HepG2 (cell line): Measurements from ENCODE around the gene TLE2. TPM values are rescaled to one million over a fixed set of nuclear protein-coding genes. Genes with fewer than 3 reads are reported as not detected.

Source experiments
- DNMT3B ChIP-seq: conservative IDR thresholded peaks from 2 replicates; pipeline ENCODE4 v1.6.1; 2016; ENCODE audit warnings: missing biosample characterization, control low read depth
- ESRRA ChIP-seq: sonication (generic); formaldehyde crosslinking; IDR thresholded peaks from 2 replicates; pipeline ENCODE4 v1.5.1; 2020; ENCODE audit warnings: mild to moderate bottlenecking, low read depth, missing genetic modification reagents
- HOXA9 ChIP-seq: sonication (generic); formaldehyde crosslinking; IDR thresholded peaks from 2 replicates; pipeline ENCODE4 v1.8.1; 2022; ENCODE audit warnings: missing genetic modification reagents, mild to moderate bottlenecking, moderate library complexity, borderline replicate concordance
- KDM2A ChIP-seq: sonication (generic); formaldehyde crosslinking; IDR thresholded peaks from 2 replicates; pipeline ENCODE4 v1.4.0; 2020; ENCODE audit warnings: low read depth, missing genetic modification reagents, borderline replicate concordance
- KDM3A ChIP-seq: IDR thresholded peaks from 2 replicates; pipeline ENCODE4 v1.6.1; 2018; ENCODE audit warnings: low read depth, missing compliant biosample characterization
- PAWR ChIP-seq: sonication (generic); formaldehyde crosslinking; IDR thresholded peaks from 2 replicates; pipeline ENCODE4 v1.4.0; 2020; ENCODE audit warnings: missing genetic modification reagents, mild to moderate bottlenecking, borderline replicate concordance
- SATB2 ChIP-seq: sonication (generic); formaldehyde crosslinking; IDR thresholded peaks from 2 replicates; pipeline ENCODE4 v1.5.0; 2020; ENCODE audit warnings: missing genetic modification reagents
- ZNF136 ChIP-seq: sonication (generic); formaldehyde crosslinking; IDR thresholded peaks from 2 replicates; pipeline ENCODE4 v1.8.1; 2022; ENCODE audit warnings: low read depth, mild to moderate bottlenecking, moderate library complexity, missing genetic modification reagents
- ZNF383 ChIP-seq: sonication (generic); formaldehyde crosslinking; IDR thresholded peaks from 2 replicates; pipeline ENCODE4 v1.4.0; 2020; ENCODE audit warnings: missing genetic modification reagents, mild to moderate bottlenecking, borderline replicate concordance
- ZNF605 ChIP-seq: sonication (generic); formaldehyde crosslinking; IDR thresholded peaks from 2 replicates; pipeline ENCODE4 v1.8.0; 2022; ENCODE audit warnings: mild to moderate bottlenecking, missing genetic modification reagents
- ZNF616 ChIP-seq: sonication (generic); formaldehyde crosslinking; IDR thresholded peaks from 2 replicates; pipeline ENCODE4 v1.5.0; 2020; ENCODE audit warnings: low read depth, mild to moderate bottlenecking, missing genetic modification reagents
- ZNF672 ChIP-seq: sonication (generic); formaldehyde crosslinking; IDR thresholded peaks from 2 replicates; pipeline ENCODE4 v1.8.1; 2022; ENCODE audit warnings: missing genetic modification reagents
- polyA plus RNA-seq, 8 experiments: library from polyadenylated mRNA; depleted of rRNA in 3 of 8; stranded (reverse) in 7 of 8; unstranded in 1 of 8; fragments of >200 nt; fragmentation: Illumina TruSeq in 4 of 8; extraction: Trizol in 4 of 8; gene quantifications; 2 replicates each; pipeline versions ENCODE4 v1.2.1 to v1.2.3, GENCODE V29; 2011 to 2016; ENCODE audit warnings: low read depth in 4 of 8, missing spikeins in 1 of 8, mixed read lengths in 1 of 8; ENCODE audit not compliant: insufficient read depth in 1 of 8
- total RNA-seq, 5 experiments: library from RNA; depleted of rRNA; stranded (reverse); fragments of >200 nt; fragmentation: Illumina TruSeq; extraction: Trizol; gene quantifications; 2 replicates each; pipeline ENCODE4 v1.2.3, GENCODE V29; 2016; ENCODE audit warnings: low read depth in 1 of 5
- TF ChIP-seq, protein P1 (sequence below): sonication (generic); formaldehyde crosslinking; IDR thresholded peaks from 2 replicates; pipeline ENCODE4 v1.8.0; 2022; ENCODE audit warnings: low read depth, missing genetic modification reagents
- TF ChIP-seq, protein P2 (sequence below): sonication (generic); formaldehyde crosslinking; IDR thresholded peaks from 2 replicates; pipeline ENCODE4 v1.5.1; 2020; ENCODE audit warnings: mild to moderate bottlenecking, missing genetic modification reagents, borderline replicate concordance
- TF ChIP-seq, protein P3 (sequence below): sonication (generic); formaldehyde crosslinking; IDR thresholded peaks from 2 replicates; pipeline ENCODE4 v1.9.0; 2022; ENCODE audit warnings: low read depth, missing genetic modification reagents
- TF ChIP-seq, protein P4 (sequence below): IDR thresholded peaks from 2 replicates; pipeline ENCODE4 v1.6.1; 2016; ENCODE audit warnings: missing compliant biosample characterization, missing genetic modification reagents, borderline replicate concordance

The TLE2 gene
- total and polyA plus RNA-seq, 2 of the 13 experiments (the other 11 are each of a cell fraction or from before 2014, with no cell fraction given): 0.07 to 0.81 TPM

DNA sequence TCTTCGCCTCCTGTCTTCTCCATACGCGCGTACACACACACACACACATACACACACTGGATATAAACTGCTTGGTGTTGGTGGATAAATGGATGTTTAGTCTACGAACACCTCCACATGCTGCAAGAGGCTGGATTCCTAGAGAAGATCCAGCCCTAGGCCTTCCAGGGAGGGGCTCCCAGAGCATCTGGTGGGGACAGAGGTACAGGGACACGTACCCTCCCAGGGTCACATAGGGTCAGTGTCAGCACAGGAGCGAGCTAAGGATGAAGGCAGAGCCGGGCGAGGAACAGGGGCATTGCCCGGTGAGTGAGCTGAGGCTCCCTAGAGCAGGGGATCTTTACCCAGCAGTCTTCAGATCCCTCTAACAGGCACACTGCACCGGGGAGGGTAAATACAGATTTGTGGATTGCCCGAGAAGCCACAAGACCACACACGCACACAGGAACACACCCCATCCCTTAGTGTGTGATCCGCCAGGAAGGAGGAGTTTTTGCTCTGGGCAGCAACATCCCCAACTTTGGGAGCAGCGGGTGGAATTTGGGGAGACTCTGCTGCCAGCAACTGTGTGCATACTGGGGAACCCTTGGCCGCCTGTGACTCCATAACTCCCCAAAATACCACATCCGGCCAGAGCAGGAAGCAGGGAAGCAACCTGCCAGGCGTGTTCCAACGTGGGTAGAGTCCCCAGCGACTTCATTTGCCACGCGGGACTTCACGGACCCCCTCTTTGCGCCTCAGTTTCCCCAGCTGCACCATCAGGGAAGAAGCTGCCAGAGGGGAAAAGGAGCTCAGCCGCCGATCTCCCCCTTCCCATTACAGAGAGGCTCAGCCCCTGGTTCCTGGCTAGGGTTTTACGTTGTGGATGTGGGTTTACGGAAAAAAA lies 5.8 kb upstream of the TLE2 start (continued):
- no peak for TF ChIP-seq ZNF672 (CRISPR knock-in tag)
- TF ChIP-seq ZNF616: no peak
- no peak for TF ChIP-seq ESRRA
- 0 out of 2 replicates have a peak, but pooled peaks have one; percentile 56 for TF ChIP-seq PAWR (CRISPR knock-in tag)
- no peak for TF ChIP-seq KDM3A
- TF ChIP-seq, protein P1, sequence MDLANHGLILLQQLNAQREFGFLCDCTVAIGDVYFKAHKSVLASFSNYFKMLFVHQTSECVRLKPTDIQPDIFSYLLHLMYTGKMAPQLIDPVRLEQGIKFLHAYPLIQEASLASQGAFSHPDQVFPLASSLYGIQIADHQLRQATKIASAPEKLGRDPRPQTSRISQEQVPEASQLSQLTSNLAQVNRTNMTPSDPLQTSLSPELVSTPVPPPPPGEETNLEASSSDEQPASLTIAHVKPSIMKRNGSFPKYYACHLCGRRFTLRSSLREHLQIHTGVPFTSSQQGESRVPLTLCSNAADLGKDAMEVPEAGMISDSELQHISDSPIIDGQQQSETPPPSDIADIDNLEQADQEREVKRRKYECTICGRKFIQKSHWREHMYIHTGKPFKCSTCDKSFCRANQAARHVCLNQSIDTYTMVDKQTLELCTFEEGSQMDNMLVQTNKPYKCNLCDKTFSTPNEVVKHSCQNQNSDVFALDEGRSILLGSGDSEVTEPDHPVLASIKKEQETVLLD (CRISPR knock-in tag): peak; percentile 29; the same call in 1 of the 2 replicates
- no peak for TF ChIP-seq ZNF136 (CRISPR knock-in tag)
- TF ChIP-seq HOXA9: no peak
- 0 out of 2 replicates have a peak, but pooled peaks have one; percentile 9 for TF ChIP-seq ZNF605 (CRISPR knock-in tag)
- TF ChIP-seq, protein P2, sequence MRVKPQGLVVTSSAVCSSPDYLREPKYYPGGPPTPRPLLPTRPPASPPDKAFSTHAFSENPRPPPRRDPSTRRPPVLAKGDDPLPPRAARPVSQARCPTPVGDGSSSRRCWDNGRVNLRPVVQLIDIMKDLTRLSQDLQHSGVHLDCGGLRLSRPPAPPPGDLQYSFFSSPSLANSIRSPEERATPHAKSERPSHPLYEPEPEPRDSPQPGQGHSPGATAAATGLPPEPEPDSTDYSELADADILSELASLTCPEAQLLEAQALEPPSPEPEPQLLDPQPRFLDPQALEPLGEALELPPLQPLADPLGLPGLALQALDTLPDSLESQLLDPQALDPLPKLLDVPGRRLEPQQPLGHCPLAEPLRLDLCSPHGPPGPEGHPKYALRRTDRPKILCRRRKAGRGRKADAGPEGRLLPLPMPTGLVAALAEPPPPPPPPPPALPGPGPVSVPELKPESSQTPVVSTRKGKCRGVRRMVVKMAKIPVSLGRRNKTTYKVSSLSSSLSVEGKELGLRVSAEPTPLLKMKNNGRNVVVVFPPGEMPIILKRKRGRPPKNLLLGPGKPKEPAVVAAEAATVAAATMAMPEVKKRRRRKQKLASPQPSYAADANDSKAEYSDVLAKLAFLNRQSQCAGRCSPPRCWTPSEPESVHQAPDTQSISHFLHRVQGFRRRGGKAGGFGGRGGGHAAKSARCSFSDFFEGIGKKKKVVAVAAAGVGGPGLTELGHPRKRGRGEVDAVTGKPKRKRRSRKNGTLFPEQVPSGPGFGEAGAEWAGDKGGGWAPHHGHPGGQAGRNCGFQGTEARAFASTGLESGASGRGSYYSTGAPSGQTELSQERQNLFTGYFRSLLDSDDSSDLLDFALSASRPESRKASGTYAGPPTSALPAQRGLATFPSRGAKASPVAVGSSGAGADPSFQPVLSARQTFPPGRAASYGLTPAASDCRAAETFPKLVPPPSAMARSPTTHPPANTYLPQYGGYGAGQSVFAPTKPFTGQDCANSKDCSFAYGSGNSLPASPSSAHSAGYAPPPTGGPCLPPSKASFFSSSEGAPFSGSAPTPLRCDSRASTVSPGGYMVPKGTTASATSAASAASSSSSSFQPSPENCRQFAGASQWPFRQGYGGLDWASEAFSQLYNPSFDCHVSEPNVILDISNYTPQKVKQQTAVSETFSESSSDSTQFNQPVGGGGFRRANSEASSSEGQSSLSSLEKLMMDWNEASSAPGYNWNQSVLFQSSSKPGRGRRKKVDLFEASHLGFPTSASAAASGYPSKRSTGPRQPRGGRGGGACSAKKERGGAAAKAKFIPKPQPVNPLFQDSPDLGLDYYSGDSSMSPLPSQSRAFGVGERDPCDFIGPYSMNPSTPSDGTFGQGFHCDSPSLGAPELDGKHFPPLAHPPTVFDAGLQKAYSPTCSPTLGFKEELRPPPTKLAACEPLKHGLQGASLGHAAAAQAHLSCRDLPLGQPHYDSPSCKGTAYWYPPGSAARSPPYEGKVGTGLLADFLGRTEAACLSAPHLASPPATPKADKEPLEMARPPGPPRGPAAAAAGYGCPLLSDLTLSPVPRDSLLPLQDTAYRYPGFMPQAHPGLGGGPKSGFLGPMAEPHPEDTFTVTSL (CRISPR knock-in tag): no peak
- TF ChIP-seq, protein P3, sequence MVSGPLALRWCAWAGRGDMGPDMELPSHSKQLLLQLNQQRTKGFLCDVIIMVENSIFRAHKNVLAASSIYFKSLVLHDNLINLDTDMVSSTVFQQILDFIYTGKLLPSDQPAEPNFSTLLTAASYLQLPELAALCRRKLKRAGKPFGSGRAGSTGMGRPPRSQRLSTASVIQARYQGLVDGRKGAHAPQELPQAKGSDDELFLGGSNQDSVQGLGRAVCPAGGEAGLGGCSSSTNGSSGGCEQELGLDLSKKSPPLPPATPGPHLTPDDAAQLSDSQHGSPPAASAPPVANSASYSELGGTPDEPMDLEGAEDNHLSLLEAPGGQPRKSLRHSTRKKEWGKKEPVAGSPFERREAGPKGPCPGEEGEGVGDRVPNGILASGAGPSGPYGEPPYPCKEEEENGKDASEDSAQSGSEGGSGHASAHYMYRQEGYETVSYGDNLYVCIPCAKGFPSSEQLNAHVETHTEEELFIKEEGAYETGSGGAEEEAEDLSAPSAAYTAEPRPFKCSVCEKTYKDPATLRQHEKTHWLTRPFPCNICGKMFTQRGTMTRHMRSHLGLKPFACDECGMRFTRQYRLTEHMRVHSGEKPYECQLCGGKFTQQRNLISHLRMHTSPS (CRISPR knock-in tag): no peak
- no peak; the same call in 1 of the 2 replicates for TF ChIP-seq KDM2A (CRISPR knock-in tag)
- TF ChIP-seq SATB2 (CRISPR knock-in tag): no peak
- no peak for TF ChIP-seq DNMT3B
- TF ChIP-seq ZNF383 (CRISPR knock-in tag): 0 out of 2 replicates have a peak, but pooled peaks have one; percentile 4
- TF ChIP-seq, protein P4, sequence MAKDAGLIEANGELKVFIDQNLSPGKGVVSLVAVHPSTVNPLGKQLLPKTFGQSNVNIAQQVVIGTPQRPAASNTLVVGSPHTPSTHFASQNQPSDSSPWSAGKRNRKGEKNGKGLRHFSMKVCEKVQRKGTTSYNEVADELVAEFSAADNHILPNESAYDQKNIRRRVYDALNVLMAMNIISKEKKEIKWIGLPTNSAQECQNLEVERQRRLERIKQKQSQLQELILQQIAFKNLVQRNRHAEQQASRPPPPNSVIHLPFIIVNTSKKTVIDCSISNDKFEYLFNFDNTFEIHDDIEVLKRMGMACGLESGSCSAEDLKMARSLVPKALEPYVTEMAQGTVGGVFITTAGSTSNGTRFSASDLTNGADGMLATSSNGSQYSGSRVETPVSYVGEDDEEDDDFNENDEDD (CRISPR knock-in tag): peak; percentile 27; the same call in 1 of the 2 replicates
